Activated CD8-positive, alpha-beta memory T cell treated with anti-CD3 and anti-CD28 coated beads for 1 hour (primary cell): ENCODE measurements around the gene ENDOV.
A peak's percentile ranks its signal among the peaks of the same experiment; 100 is the strongest.

Source experiments
- DNase-seq, 2 donors: peaks; one replicate each; pipeline ENCODE4 v3.0.0-alpha.2; 2020; ENCODE audit warnings: low read depth in 1 of 2; ENCODE audit errors: extremely low read depth in 1 of 2

The ENDOV gene

GRCh38 chr17:80414803-80415625 is at the start of gene ENDOV:
ENDOV (plus strand) TSS chr17:80415167; CDS start chr17:80415195, 28 bp downstream.
- DNase-seq: peak; percentile 92 to 93

GRCh38 chr17:80365983-80366382 is 49.0 kb upstream of the ENDOV start:
- no peak for DNase-seq

GRCh38 chr17:80367503-80367902 is 47.5 kb upstream of the ENDOV start:
- DNase-seq: no peak

GRCh38 chr17:80371196-80371595 is 43.8 kb upstream of the ENDOV start:
- DNase-seq: no peak

GRCh38 chr17:80372456-80372855 is 42.5 kb upstream of the ENDOV start:
- no peak for DNase-seq

- DNase-seq: no peak
Observed at GRCh38 chr17:80372922-80373570, 41.9 kb upstream of the ENDOV start.

GRCh38 chr17:80374039-80374731 is 40.8 kb upstream of the ENDOV start:
- no peak for DNase-seq

GRCh38 chr17:80374732-80375585 is 40.0 kb upstream of the ENDOV start:
- no peak for DNase-seq

- no peak for DNase-seq
Observed at GRCh38 chr17:80376531-80376930, 38.4 kb upstream of the ENDOV start.

- no peak for DNase-seq
Observed at GRCh38 chr17:80377798-80378197, 37.2 kb upstream of the ENDOV start.

- no peak for DNase-seq
Observed at GRCh38 chr17:80379348-80379747, 35.6 kb upstream of the ENDOV start.

GRCh38 chr17:80380068-80380467 is 34.9 kb upstream of the ENDOV start:
- no peak for DNase-seq

- no peak for DNase-seq
Observed at GRCh38 chr17:80380555-80381002, 34.4 kb upstream of the ENDOV start.

GRCh38 chr17:80381416-80381923 is 33.5 kb upstream of the ENDOV start:
- no peak for DNase-seq

GRCh38 chr17:80382446-80382845 is 32.5 kb upstream of the ENDOV start:
- DNase-seq: no peak

GRCh38 chr17:80382956-80383355 is 32.0 kb upstream of the ENDOV start:
- no peak for DNase-seq

GRCh38 chr17:80384078-80384960 is 30.6 kb upstream of the ENDOV start:
- no peak for DNase-seq

- no peak for DNase-seq
Observed at GRCh38 chr17:80385046-80385445, 29.9 kb upstream of the ENDOV start.

- no peak for DNase-seq
Observed at GRCh38 chr17:80386341-80386740, 28.6 kb upstream of the ENDOV start.

- DNase-seq: no peak
Observed at GRCh38 chr17:80387071-80387470, 27.9 kb upstream of the ENDOV start.
